K562 (cell line): Measurements from ENCODE around the gene KLHL22. TPM values are rescaled to one million over a fixed set of nuclear protein-coding genes. Genes with fewer than 3 reads are reported as not detected.

Source experiments
- CBX5 ChIP-seq: IDR thresholded peaks from 2 replicates; pipeline ENCODE4 v1.6.1; 2014; ENCODE audit warnings: low read depth, borderline replicate concordance
- CCAR2 ChIP-seq: fragments of 200-400 bp; formaldehyde crosslinking; IDR thresholded peaks from 2 replicates; pipeline ENCODE4 v1.6.1; 2017; ENCODE audit warnings: mild to moderate bottlenecking, low read depth, low read length
- CREM ChIP-seq: IDR thresholded peaks from 2 replicates; pipeline ENCODE4 v1.6.1; 2014; ENCODE audit warnings: antibody characterized with exemption, low read depth
- EGR1 ChIP-seq: fragments of 450-650 bp; conservative IDR thresholded peaks from 2 replicates; pipeline ENCODE4 v1.6.1; 2017; ENCODE audit warnings: mild to moderate bottlenecking
- GATA2 ChIP-seq: sonication (generic); formaldehyde crosslinking; IDR thresholded peaks from 2 replicates; pipeline ENCODE4 v1.4.0; 2020; ENCODE audit warnings: mild to moderate bottlenecking, missing genetic modification reagents
- MED1 ChIP-seq: sonication (generic); formaldehyde crosslinking; IDR thresholded peaks from 2 replicates; pipeline ENCODE4 v1.8.1; 2023; ENCODE audit warnings: missing genetic modification reagents, borderline replicate concordance
- POLR2B ChIP-seq: fragments of 450-650 bp; IDR thresholded peaks from 2 replicates; pipeline ENCODE4 v1.6.1; 2018; ENCODE audit warnings: low read depth; ENCODE audit not compliant: partially characterized antibody
- PRDM10 ChIP-seq: fragments of 450-650 bp; IDR thresholded peaks from 2 replicates; pipeline ENCODE4 v1.6.1; 2018; ENCODE audit not compliant: partially characterized antibody
- RCOR1 ChIP-seq, 2 experiments: IDR thresholded peaks; 2 replicates each; pipeline ENCODE4 v1.6.1; 2012; ENCODE audit warnings: low read depth in 2 of 2, low read length in 2 of 2, borderline replicate concordance in 1 of 2, improper control_type of control experiment in 1 of 2
- RUNX1 ChIP-seq: sonication (generic); IDR thresholded peaks from 2 replicates; pipeline ENCODE4 v1.6.1; 2016; ENCODE audit warnings: antibody characterized with exemption, low read depth
- SNRNP70 ChIP-seq: fragments of 200-400 bp; formaldehyde crosslinking; optimal IDR thresholded peaks from 2 replicates; pipeline ENCODE3; 2017; ENCODE audit warnings: low read depth, low read length
- THRB ChIP-seq: fragments of 450-650 bp; formaldehyde crosslinking; conservative IDR thresholded peaks from 2 replicates; pipeline ENCODE4 v1.4.0; 2022; ENCODE audit warnings: mild to moderate bottlenecking, missing genetic modification characterization
- TOE1 ChIP-seq, 2 experiments: fragments of 450-650 bp in 1 of 2; sonication (generic) in 1 of 2; formaldehyde crosslinking in 1 of 2; IDR thresholded peaks; 2 replicates each; pipeline versions ENCODE4 v1.7.1 to v1.8.0; 2016 to 2022; ENCODE audit warnings: borderline replicate concordance in 2 of 2, mild to moderate bottlenecking in 2 of 2, antibody characterized with exemption in 1 of 2, inconsistent platforms in 1 of 2, low read depth in 1 of 2, missing genetic modification reagents in 1 of 2, moderate library complexity in 1 of 2
- ZBTB1 ChIP-seq: sonication (generic); formaldehyde crosslinking; IDR thresholded peaks from 2 replicates; pipeline ENCODE4 v1.8.1; 2023; ENCODE audit warnings: missing genetic modification reagents, low read depth, mild to moderate bottlenecking, borderline replicate concordance
- ZMIZ1 ChIP-seq, 2 experiments: fragments of 150-350 bp in 1 of 2; IDR thresholded peaks; 2 replicates each; pipeline ENCODE4 v1.6.1; 2012 to 2016; ENCODE audit warnings: low read depth in 2 of 2, low read length in 2 of 2, mild to moderate bottlenecking in 1 of 2, moderate library complexity in 1 of 2
- ZNF217 ChIP-seq: sonication (generic); formaldehyde crosslinking; IDR thresholded peaks from 2 replicates; pipeline ENCODE4 v1.8.0; 2022; ENCODE audit warnings: mild to moderate bottlenecking, missing genetic modification reagents
- polyA plus RNA-seq, 8 experiments: library from polyadenylated mRNA; depleted of rRNA in 4 of 8; stranded (reverse) in 5 of 8; unstranded in 3 of 8; fragments of >200 nt; fragmentation: Nextera tagmentation in 2 of 8; fragmentation: Illumina TruSeq in 1 of 8; extraction: Ambion mirVana in 2 of 8; extraction: Trizol in 1 of 8; gene quantifications; 2 replicates each; pipeline versions ENCODE4 v1.2.1 to v1.2.3, GENCODE V29; 2011 to 2014; ENCODE audit warnings: inconsistent platforms in 1 of 8, missing spikeins in 1 of 8
- total RNA-seq, 7 experiments: library from RNA; depleted of rRNA in 6 of 7; stranded (reverse); fragments of >200 nt in 6 of 7; fragmentation: Illumina TruSeq in 2 of 7; extraction: Trizol in 2 of 7; gene quantifications; 2 replicates each; pipeline versions ENCODE4 v1.2.1 to v1.2.3, GENCODE V29; 2011 to 2021; ENCODE audit warnings: low replicate concordance in 1 of 7
- TF ChIP-seq, protein P1 (sequence below): sonication (generic); formaldehyde crosslinking; IDR thresholded peaks from 2 replicates; pipeline ENCODE4 v1.8.0; 2022; ENCODE audit warnings: missing genetic modification reagents, mild to moderate bottlenecking, moderate library complexity, borderline replicate concordance

Gene KLHL22
- total and polyA plus RNA-seq, 9 of the 15 experiments (the other 6 are each of a cell fraction or from before 2014, with no cell fraction given): 1.3 to 25.6 (median 15.2) TPM

GRCh38 chr22:20472629-20473442 lies 22.8 kb downstream of the KLHL22 start (continued):
- TF ChIP-seq ZMIZ1 (IDR thresholded peaks at IDR 0.05; ENCODE audit: low read depth in 2 of 2, low read length in 2 of 2) (no peak), GATA2 (CRISPR knock-in tag) (no peak), SNRNP70 (no peak), MED1 (0 out of 2 replicates have a peak, but pooled peaks have one; percentile 65), CBX5 (no peak), CREM (no peak), ZBTB1 (no peak), POLR2B (peak; percentile 27), CCAR2 (no peak), PRDM10 (peak; percentile 70), TOE1 (IDR thresholded peaks at IDR 0.05; ENCODE audit: borderline replicate concordance) (no peak), TOE1 (CRISPR knock-in tag; IDR thresholded peaks at IDR 0.05; ENCODE audit: borderline replicate concordance, low read depth) (no peak), THRB (CRISPR knock-in tag) (peak; percentile 70; the same call in 1 of the 2 replicates), ZNF217 (CRISPR knock-in tag) (no peak), EGR1 (no peak), RUNX1 (peak; percentile 50; the same call in 1 of the 2 replicates), RCOR1 (IDR thresholded peaks at IDR 0.05; ENCODE audit: borderline replicate concordance in 1 of 2, low read depth in 2 of 2, low read length in 2 of 2) (peak; percentile 89 to 98)
- TF ChIP-seq, protein P1, sequence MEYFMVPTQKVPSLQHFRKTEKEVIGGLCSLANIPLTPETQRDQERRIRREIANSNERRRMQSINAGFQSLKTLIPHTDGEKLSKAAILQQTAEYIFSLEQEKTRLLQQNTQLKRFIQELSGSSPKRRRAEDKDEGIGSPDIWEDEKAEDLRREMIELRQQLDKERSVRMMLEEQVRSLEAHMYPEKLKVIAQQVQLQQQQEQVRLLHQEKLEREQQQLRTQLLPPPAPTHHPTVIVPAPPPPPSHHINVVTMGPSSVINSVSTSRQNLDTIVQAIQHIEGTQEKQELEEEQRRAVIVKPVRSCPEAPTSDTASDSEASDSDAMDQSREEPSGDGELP (CRISPR knock-in tag): no peak
